Colonic mucosa (tissue), 4 donors: ENCODE data around the gene SLC27A5. TPM values are rescaled to one million over a fixed set of nuclear protein-coding genes. Genes with fewer than 3 reads are reported as not detected.

Source experiments
- DNase-seq: peaks from one replicate; pipeline ENCODE4 v3.0.0-alpha.2; 2020
- H3K27ac ChIP-seq: fragments of 200-600 bp; one replicate; pipeline ENCODE4 v1.8.0; 2021
- H3K27me3 ChIP-seq: fragments of 200-600 bp; one replicate; pipeline ENCODE4 v1.8.0; 2021
- H3K36me3 ChIP-seq: fragments of 200-600 bp; one replicate; pipeline ENCODE4 v1.8.0; 2021
- H3K4me1 ChIP-seq: fragments of 200-600 bp; one replicate; pipeline ENCODE4 v1.8.0; 2021; ENCODE audit warnings: mild to moderate bottlenecking
- H3K4me3 ChIP-seq: fragments of 200-600 bp; one replicate; pipeline ENCODE4 v1.8.0; 2021
- H3K9ac ChIP-seq, 2 donors: one replicate each; pipeline ENCODE4 v1.7.0; 2013; ENCODE audit warnings: control low read depth in 2 of 2, low read depth in 2 of 2, low read length in 2 of 2
- H3K9me3 ChIP-seq: fragments of 200-600 bp; one replicate; pipeline ENCODE4 v1.8.0; 2021
- CTCF ChIP-seq: fragments of 200-600 bp; IDR thresholded peaks from one replicate; pipeline ENCODE4 v1.8.0; 2022; ENCODE audit warnings: antibody characterized with exemption, mild to moderate bottlenecking
- intact Hi-C: fragments of 100-400 bp; cut with DNase I; formaldehyde crosslinking; loops from one replicate; pipeline ENCODE4 v1.14.1; 2022
- total RNA-seq, 2 donors: library from RNA; stranded (reverse); fragmentation: NEBNext Ultra II Directional in 1 of 2; extraction: Animal tissue kit (Norgen Biotek cat#: 25700) in 1 of 2; gene quantifications; one replicate each; pipeline ENCODE4 v1.2.1, GENCODE V29; 2021
- donor health status: healthy.
- donor health status: DM: no; HTN: no; CAD: no.
- donor health status: DM: no; HTN: no; CAD: no.

Gene SLC27A5
- total RNA-seq, 2 donors from 2014 or later = 3.7 to 8.7 TPM

- Histone ChIP-seq H3K27ac (peak overlapping the region; percentile 96), H3K4me1 (peaks cover 5% of the 10 kb centered on the region), H3K4me3 (peak overlapping the region; percentile 74), H3K9ac (peak overlapping the region; percentile 97), H3K27me3 (no peaks in the 10 kb centered on the region), H3K36me3 (peaks cover 6% of the 10 kb centered on the region), H3K9me3 (no peaks in the 10 kb centered on the region)
- TF ChIP-seq CTCF = no peak
- DNase-seq = no peak
- intact Hi-C loops = loop anchor here (2.0 kb wide), 1 partner anchor 23 kb away; no protein-coding TSS in a partner anchor
Measured at GRCh38 chr19:58520257-58520599, 8.4 kb upstream of the SLC27A5 start.

GRCh38 chr19:58519355-58520256 is 7.8 kb upstream of the SLC27A5 start, which contains the start of gene ZBTB45:
TSS of gene ZBTB45 (minus strand) at chr19:58519810. CDS start at chr19:58517673, 2,137 bp downstream.
- peak; percentile 93 for DNase-seq
- Histone ChIP-seq H3K27ac (peak within 1 kb of the TSS; percentile 96), H3K27me3 (no peaks in the 10 kb centered on the region), H3K9ac (peak within 1 kb of the TSS; percentile 97), H3K36me3 (peaks cover 6% of the 10 kb centered on the region), H3K4me1 (peaks cover 5% of the 10 kb centered on the region), H3K4me3 (peak within 1 kb of the TSS; percentile 74), H3K9me3 (no peaks in the 10 kb centered on the region)
- peak; percentile 46 for TF ChIP-seq CTCF
- intact Hi-C loops = loop anchor here (2.0 kb wide), 1 partner anchor 23 kb away; no protein-coding TSS in a partner anchor

- Histone ChIP-seq H3K27me3 (no peaks in the 10 kb centered on the region), H3K9ac (peak overlapping the region; percentile 97), H3K4me1 (peaks cover 5% of the 10 kb centered on the region), H3K9me3 (no peaks in the 10 kb centered on the region), H3K4me3 (peak overlapping the region; percentile 74), H3K36me3 (peaks cover 6% of the 10 kb centered on the region), H3K27ac (peak overlapping the region; percentile 96)
- intact Hi-C loops = no loop called here
- peak; percentile 69 for DNase-seq
- TF ChIP-seq CTCF = peak; percentile 32
Measured at GRCh38 chr19:58519087-58519354, 7.2 kb upstream of the SLC27A5 start.

- peaks cover 5% of the 10 kb centered on the region for H3K4me1 ChIP-seq
Measured at GRCh38 chr19:58518256-58519086, 6.7 kb upstream of the SLC27A5 start.

More at GRCh38 chr19:58518256-58519086, 6.7 kb upstream of the SLC27A5 start:
- peak; percentile 52 for DNase-seq
- Histone ChIP-seq H3K9ac (peak overlapping the region; percentile 97), H3K9me3 (no peaks in the 10 kb centered on the region), H3K27me3 (no peaks in the 10 kb centered on the region), H3K27ac (peak overlapping the region; percentile 96), H3K4me3 (peak overlapping the region; percentile 74), H3K36me3 (peaks cover 6% of the 10 kb centered on the region)
- intact Hi-C loops = no loop called here
- no peak for TF ChIP-seq CTCF
